Neuronal stem cell (in vitro differentiated cells): Measurements from ENCODE around the gene ADCY3. TPM values are rescaled to one million over a fixed set of nuclear protein-coding genes. Genes with fewer than 3 reads are reported as not detected.

Source experiments
- DNase-seq: peaks from one replicate; pipeline ENCODE4 v3.0.0-alpha.2; 2013; ENCODE audit warnings: low spot score
- H2AFZ ChIP-seq: one replicate; pipeline ENCODE4 v1.6.1; 2013; ENCODE audit warnings: mild to moderate bottlenecking, low read length, inconsistent platforms
- H2AK5ac ChIP-seq: 2 replicates; pipeline ENCODE4 v1.6.1; 2013; ENCODE audit warnings: low read depth, mild to moderate bottlenecking, inconsistent platforms, low read length, moderate library complexity, mixed read lengths
- H2BK120ac ChIP-seq: 2 replicates; pipeline ENCODE4 v1.6.1; 2013; ENCODE audit warnings: low read depth, mild to moderate bottlenecking, inconsistent platforms, low read length, moderate library complexity, mixed read lengths
- H2BK12ac ChIP-seq: one replicate; pipeline ENCODE4 v1.6.1; 2013; ENCODE audit warnings: low read length, inconsistent platforms
- H2BK15ac ChIP-seq: 2 replicates; pipeline ENCODE4 v1.6.1; 2013; ENCODE audit warnings: mild to moderate bottlenecking, low read length, inconsistent platforms, mixed read lengths
- H2BK5ac ChIP-seq: one replicate; pipeline ENCODE4 v1.6.1; 2013; ENCODE audit warnings: inconsistent platforms, mild to moderate bottlenecking, low read length, moderate library complexity
- H3K14ac ChIP-seq: one replicate; pipeline ENCODE4 v1.6.1; 2013; ENCODE audit warnings: low read length, inconsistent platforms
- H3K18ac ChIP-seq: 2 replicates; pipeline ENCODE4 v1.6.1; 2013; ENCODE audit warnings: low read length, inconsistent platforms
- H3K23ac ChIP-seq: 2 replicates; pipeline ENCODE4 v1.6.1; 2013; ENCODE audit warnings: low read depth, mild to moderate bottlenecking, mixed read lengths, low read length, inconsistent platforms; ENCODE audit not compliant: poor library complexity
- H3K27ac ChIP-seq: replicated peaks from 3 replicates; pipeline ENCODE4 v1.5.1; 2013; ENCODE audit warnings: low read length, inconsistent platforms
- H3K27me3 ChIP-seq, 3 experiments: 2 replicates each; pipeline ENCODE4 v1.6.1; 2013; ENCODE audit warnings: low read length in 3 of 3, mild to moderate bottlenecking in 2 of 3, inconsistent platforms in 1 of 3, low read depth in 1 of 3, mixed read lengths in 1 of 3, moderate library complexity in 1 of 3; ENCODE audit not compliant: control insufficient read depth in 3 of 3, insufficient read depth in 3 of 3
- H3K36me3 ChIP-seq, 2 donors: replicated peaks in 1 of 2; 2 replicates each; pipeline ENCODE4 v1.6.1; 2013; ENCODE audit warnings: low read length in 2 of 2; ENCODE audit not compliant: control insufficient read depth in 2 of 2, insufficient read depth in 2 of 2
- H3K4ac ChIP-seq: 2 replicates; pipeline ENCODE4 v1.6.1; 2013; ENCODE audit warnings: inconsistent platforms, mild to moderate bottlenecking, low read length, moderate library complexity
- H3K4me1 ChIP-seq, 2 donors: 1 replicate in 1 of 2; 2 replicates in 1 of 2; pipeline ENCODE4 v1.6.1; 2013; ENCODE audit warnings: low read length in 2 of 2, low read depth in 1 of 2; ENCODE audit not compliant: control insufficient read depth in 2 of 2, insufficient read depth in 1 of 2
- H3K4me2 ChIP-seq: one replicate; pipeline ENCODE4 v1.6.1; 2013; ENCODE audit warnings: mild to moderate bottlenecking, low read length, inconsistent platforms; ENCODE audit not compliant: insufficient read depth, poor library complexity, severe bottlenecking
- H3K4me3 ChIP-seq, 2 donors: 2 replicates each; pipeline ENCODE4 v1.5.1; 2013; ENCODE audit warnings: low read length in 2 of 2, mild to moderate bottlenecking in 2 of 2, inconsistent platforms in 1 of 2, moderate library complexity in 1 of 2
- H3K79me1 ChIP-seq: one replicate; pipeline ENCODE4 v1.6.1; 2013; ENCODE audit warnings: low read depth, mild to moderate bottlenecking, inconsistent platforms, low read length, moderate library complexity
- H3K9ac ChIP-seq: one replicate; pipeline ENCODE4 v1.6.1; 2013; ENCODE audit warnings: mild to moderate bottlenecking, low read depth, low read length, inconsistent platforms; ENCODE audit not compliant: poor library complexity
- H3K9me3 ChIP-seq, 2 donors: replicated peaks in 1 of 2; 2 replicates each; pipeline versions ENCODE3 to v1.6.1; 2013; ENCODE audit warnings: low read length in 2 of 2, mild to moderate bottlenecking in 2 of 2, inconsistent platforms in 1 of 2, low read depth in 1 of 2, mixed read lengths in 1 of 2, moderate library complexity in 1 of 2; ENCODE audit not compliant: control insufficient read depth in 2 of 2, insufficient read depth in 1 of 2
- H4K8ac ChIP-seq: one replicate; pipeline ENCODE4 v1.6.1; 2013; ENCODE audit warnings: low read depth, mild to moderate bottlenecking, inconsistent platforms, low read length, moderate library complexity
- H4K91ac ChIP-seq: one replicate; pipeline ENCODE4 v1.6.1; 2013; ENCODE audit warnings: low read length, low read depth, mild to moderate bottlenecking, inconsistent platforms; ENCODE audit not compliant: poor library complexity
- WGBS, 2 donors: extraction: QIAGEN DNeasy Blood & Tissue Kit; methylation state at CpG; one replicate each; pipeline ENCODE4 v1.1.7; 2013; ENCODE audit warnings: missing lambda C conversion rate in 2 of 2, mixed read lengths in 1 of 2; ENCODE audit not compliant: insufficient read length in 2 of 2, insufficient replicate concordance in 1 of 2; ENCODE audit errors: extremely low coverage in 2 of 2; 5-methylcytosine and 5-hydroxymethylcytosine counted together
- small RNA-seq: library from polyadenylated mRNA; stranded (forward); fragments of <200 nt; extraction: miRNeasy Mini kit (QIAGEN cat#:217004); gene quantifications from one replicate; pipeline ENCODE3, GENCODE V24; 2013; ENCODE audit not compliant: insufficient read depth

ADCY3 gene

GRCh38 chr2:24771061-24771460 lies 149.0 kb downstream of the ADCY3 start:
- no peak overlapping the region for H4K8ac ChIP-seq
- no peak overlapping the region for H2AK5ac ChIP-seq
- peaks cover 2 to 11% of the 10 kb centered on the region in 2 donors for H3K9me3 ChIP-seq
- WGBS, 2 donors: no CpG with 5 or more reads among the region's 5 CpGs
- no peak overlapping the region for H3K4me2 ChIP-seq
- H2BK120ac ChIP-seq: no peak overlapping the region
- H2BK12ac ChIP-seq: no peak overlapping the region
- no peak overlapping the region for H3K9ac ChIP-seq
- no peak overlapping the region for H3K14ac ChIP-seq
- H3K23ac ChIP-seq: no peak overlapping the region
- peaks cover 0 to 1% of the 10 kb centered on the region in 2 donors for H3K4me1 ChIP-seq
- no peak overlapping the region for H2BK5ac ChIP-seq
- H4K91ac ChIP-seq: no peak overlapping the region
- H3K18ac ChIP-seq: no peak overlapping the region
- no peaks in the 10 kb centered on the region for H3K27me3 ChIP-seq
- H3K4me3 ChIP-seq: no peak overlapping the region
- H2BK15ac ChIP-seq: no peak overlapping the region
- H3K79me1 ChIP-seq: no peaks in the 10 kb centered on the region
- H3K27ac ChIP-seq: no peak overlapping the region
- no peak overlapping the region for H3K4ac ChIP-seq
- no peak overlapping the region for H2AFZ ChIP-seq
- no peak for DNase-seq
- peaks cover 5 to 34% of the 10 kb centered on the region in 2 donors for H3K36me3 ChIP-seq

Small RNAs within 50 kb of the gene (small RNA-seq; reads per million reads assigned to genes)
- gene AC013267.1: not detected
- gene RF00016: not detected
